BJ (cell line): ENCODE measurements around the gene FCHSD2. TPM values are rescaled to one million over a fixed set of nuclear protein-coding genes. Genes with fewer than 3 reads are reported as not detected.

ENCODE experiments used
- CTCF ChIA-PET: fragments of 350-600 bp; formaldehyde crosslinking; extraction: SDS; loops from one replicate; lab custom pipeline; 2021; ENCODE audit warnings: antibody characterized with exemption, inconsistent platforms; lab: Yijun Ruan, JAX
- POLR2A ChIA-PET: fragments of 300-600 bp; sonication (Branson Sonifier 250); formaldehyde crosslinking; extraction: SDS; loops from one replicate; lab custom pipeline; 2021; ENCODE audit warnings: antibody characterized with exemption; lab: Charles Lee
- DNase-seq: peaks from one replicate; pipeline ENCODE4 v3.0.0-alpha.2; 2011; ENCODE audit warnings: low read depth
- H3K27me3 ChIP-seq: 2 replicates; pipeline ENCODE4 v1.6.0; 2011; ENCODE audit warnings: low read length; ENCODE audit not compliant: control insufficient read depth, insufficient read depth
- H3K36me3 ChIP-seq: 2 replicates; pipeline ENCODE4 v1.5.1; 2011; ENCODE audit warnings: low read length; ENCODE audit not compliant: control insufficient read depth, insufficient read depth
- H3K4me3 ChIP-seq: 2 replicates; pipeline ENCODE4 v1.5.1; 2011; ENCODE audit warnings: low read depth, mild to moderate bottlenecking, control low read depth, low read length
- CTCF ChIP-seq: IDR thresholded peaks from 2 replicates; pipeline ENCODE4 v1.5.1; 2011; ENCODE audit warnings: low read depth, mild to moderate bottlenecking, control low read depth, inconsistent platforms, low read length, moderate library complexity; ENCODE audit not compliant: insufficient read depth
- polyA plus RNA-seq: library from polyadenylated mRNA; depleted of rRNA; stranded (reverse); fragments of >200 nt; gene quantifications from 2 replicates; pipeline ENCODE4 v1.2.3, GENCODE V29; 2011

The FCHSD2 gene
- polyA plus RNA-seq, 1 experiment, result 24.9 TPM

GRCh38 chr11:73004088-73004487, 138.0 kb downstream of the FCHSD2 start:
- TF ChIP-seq CTCF, result no peak
- POLR2A ChIA-PET, result no interaction called here
- CTCF ChIA-PET, result no interaction called here
- DNase-seq, result no peak
- H3K36me3 ChIP-seq, result no peaks in the 10 kb centered on the region
- H3K27me3 ChIP-seq, result no peaks in the 10 kb centered on the region
- no peak overlapping the region for H3K4me3 ChIP-seq

- no peak for DNase-seq
- Histone ChIP-seq H3K36me3 (no peaks in the 10 kb centered on the region), H3K4me3 (no peak overlapping the region), H3K27me3 (no peaks in the 10 kb centered on the region)
- ChIA-PET CTCF (no interaction called here), POLR2A (no interaction called here)
- no peak for TF ChIP-seq CTCF
Observed at GRCh38 chr11:73003088-73003487, 139.0 kb downstream of the FCHSD2 start.

GRCh38 chr11:73002214-73002613, 139.9 kb downstream of the FCHSD2 start:
- TF ChIP-seq CTCF, result no peak
- POLR2A ChIA-PET, result no interaction called here
- Histone ChIP-seq H3K36me3 (no peaks in the 10 kb centered on the region), H3K4me3 (no peak overlapping the region), H3K27me3 (no peaks in the 10 kb centered on the region)
- no peak for DNase-seq
- CTCF ChIA-PET, result no interaction called here

- DNase-seq, result no peak
- POLR2A ChIA-PET, result no interaction called here
Observed at GRCh38 chr11:73001615-73002014, 140.5 kb downstream of the FCHSD2 start.

GRCh38 chr11:72998676-72999075, 143.4 kb downstream of the FCHSD2 start:
- ChIA-PET POLR2A (no interaction called here), CTCF (no interaction called here)
- Histone ChIP-seq H3K27me3 (no peaks in the 10 kb centered on the region), H3K36me3 (no peaks in the 10 kb centered on the region), H3K4me3 (no peak overlapping the region)
- DNase-seq, result no peak
- TF ChIP-seq CTCF, result no peak

More at GRCh38 chr11:73001615-73002014, 140.5 kb downstream of the FCHSD2 start:
- no peaks in the 10 kb centered on the region for H3K36me3 ChIP-seq
- H3K4me3 ChIP-seq, result no peak overlapping the region
- CTCF ChIA-PET, result no interaction called here
- no peaks in the 10 kb centered on the region for H3K27me3 ChIP-seq
- no peak for TF ChIP-seq CTCF
